Measurements from ENCODE around the gene ADCY3.
"Not testable (repeated sequence)": the region's sequence is repeated elsewhere in the genome, so short reads cannot be mapped to it uniquely, and the experiment has no call there.

The ADCY3 gene

DNA sequence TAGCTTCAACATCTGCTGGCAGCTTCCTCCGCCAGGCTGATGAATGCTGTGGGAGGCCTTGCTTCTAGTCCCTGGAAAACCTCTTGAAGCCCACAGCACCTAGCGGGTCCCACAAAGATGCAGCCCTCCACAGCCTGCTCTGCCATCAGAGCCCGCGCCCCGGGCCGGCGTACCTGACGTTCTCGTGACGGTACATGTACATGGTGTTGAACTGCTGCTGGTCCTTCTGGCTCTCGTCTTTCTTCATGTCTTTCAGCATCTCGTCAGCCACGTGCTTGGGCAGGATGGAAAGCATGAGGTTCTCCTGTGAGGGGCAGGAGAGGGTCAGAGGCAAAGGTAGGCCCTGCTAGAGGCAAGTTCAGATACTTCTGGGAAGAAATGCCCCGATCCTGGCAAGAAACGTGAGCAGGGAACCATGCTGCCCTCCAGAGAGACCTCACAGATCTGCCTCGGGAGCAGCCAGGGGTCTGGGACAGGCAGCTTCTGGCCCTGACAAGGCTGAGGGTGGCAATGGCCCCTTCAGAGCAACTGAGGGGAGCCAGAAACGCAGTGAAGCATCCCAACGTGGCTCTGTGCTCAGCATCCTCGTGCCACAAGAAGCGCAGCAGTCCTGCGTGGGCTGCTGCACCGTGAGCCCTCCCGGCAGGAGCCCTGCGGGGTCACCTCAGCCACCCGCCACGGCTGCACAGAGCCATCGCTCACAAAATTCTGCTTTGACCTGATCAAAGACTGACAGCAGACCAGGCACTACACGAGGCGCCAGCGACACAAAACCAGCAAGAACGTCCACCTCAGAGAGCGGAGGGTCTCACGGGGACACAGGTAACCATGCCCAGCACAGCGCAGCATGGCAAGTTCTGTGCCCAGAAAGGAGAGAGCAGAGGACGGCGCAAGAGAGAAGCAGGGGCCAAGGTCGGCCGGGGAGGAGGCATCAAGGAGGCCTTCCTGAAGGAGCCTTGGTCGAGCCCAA lies 77.7 kb downstream of the ADCY3 start:
- DNase-seq, result no peak

DNA sequence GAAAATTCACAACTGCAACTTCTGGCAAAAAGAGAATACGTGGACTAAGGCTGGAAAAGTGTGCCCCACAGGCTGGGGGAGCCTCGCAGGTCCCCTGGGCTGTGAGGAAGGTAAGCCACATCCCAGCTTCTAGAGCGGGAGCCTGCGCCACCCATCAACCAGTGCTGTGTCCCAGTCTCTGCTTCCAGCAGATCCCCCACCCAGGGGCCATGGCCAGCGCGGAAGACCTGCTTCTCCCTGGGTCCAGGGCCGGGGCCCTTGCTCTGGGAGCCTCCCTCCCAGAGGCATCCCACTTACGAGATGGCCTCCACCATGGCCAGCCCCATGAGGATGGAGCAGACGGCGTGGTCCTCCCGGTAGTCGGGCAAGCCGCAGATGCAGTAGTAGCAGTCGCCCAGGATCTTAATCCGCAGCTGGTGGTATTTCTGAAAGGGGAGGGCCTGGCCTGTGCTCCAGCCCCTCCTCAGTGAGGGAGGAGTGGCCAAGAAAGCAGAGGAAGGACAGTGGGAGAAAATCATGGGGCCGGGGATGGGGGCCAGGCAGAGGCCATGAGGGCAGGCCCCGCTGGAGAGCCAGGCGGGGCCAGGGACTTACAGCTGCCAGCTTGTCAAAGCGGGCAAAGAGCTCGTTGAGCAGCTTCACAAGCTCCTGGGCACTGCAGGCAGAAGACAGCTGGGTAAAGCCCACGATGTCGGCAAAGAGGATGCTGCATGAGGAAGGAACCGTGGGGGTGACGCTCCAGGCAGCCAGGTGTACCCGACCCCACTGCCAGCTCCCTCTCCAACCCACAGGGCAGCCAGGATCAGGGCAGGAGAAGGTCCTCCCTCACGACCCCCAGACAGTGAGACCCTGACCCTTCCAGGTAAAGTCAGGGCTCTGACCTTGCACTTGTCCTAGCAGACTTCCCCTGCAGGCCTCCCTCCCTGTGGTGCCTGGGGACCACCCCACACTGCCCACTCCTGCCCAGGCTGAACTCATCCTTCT lies 78.8 kb downstream of the ADCY3 start:
- no peak for DNase-seq

DNA sequence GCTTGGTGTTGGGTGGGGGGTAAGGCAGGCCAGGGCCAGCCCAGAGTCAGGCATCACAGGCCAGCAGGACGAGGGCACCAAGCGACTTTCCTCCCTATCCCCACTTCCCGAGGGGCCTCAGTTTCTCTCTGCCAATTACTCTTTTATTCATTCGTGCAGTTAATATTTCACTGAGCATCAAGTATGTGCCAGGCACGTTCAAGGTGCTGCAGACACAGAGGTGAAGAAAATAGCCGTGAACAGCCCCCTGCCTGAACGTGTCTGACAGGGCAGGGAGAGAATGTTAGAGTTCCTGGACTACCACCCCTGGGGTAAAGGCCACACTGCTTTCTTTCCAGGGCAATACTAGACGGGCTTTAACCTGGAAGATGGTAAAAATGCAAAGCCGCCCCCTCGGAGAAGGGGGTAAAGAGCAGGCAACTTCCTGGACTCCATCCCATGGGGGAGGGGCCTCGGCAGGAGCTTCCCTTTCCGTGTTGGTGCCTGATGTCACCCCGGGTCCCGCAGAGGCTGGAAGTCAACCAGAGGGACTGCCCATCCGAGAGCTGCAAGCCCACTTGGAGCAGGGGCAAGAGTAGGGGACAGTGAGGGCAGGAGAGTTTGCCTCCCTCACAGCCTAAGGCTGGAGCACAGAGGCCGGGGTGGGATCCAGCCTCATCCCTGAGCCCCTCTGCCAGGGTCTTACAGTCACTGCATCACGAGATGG lies 79.7 kb downstream of the ADCY3 start:
- no peak for DNase-seq

DNA sequence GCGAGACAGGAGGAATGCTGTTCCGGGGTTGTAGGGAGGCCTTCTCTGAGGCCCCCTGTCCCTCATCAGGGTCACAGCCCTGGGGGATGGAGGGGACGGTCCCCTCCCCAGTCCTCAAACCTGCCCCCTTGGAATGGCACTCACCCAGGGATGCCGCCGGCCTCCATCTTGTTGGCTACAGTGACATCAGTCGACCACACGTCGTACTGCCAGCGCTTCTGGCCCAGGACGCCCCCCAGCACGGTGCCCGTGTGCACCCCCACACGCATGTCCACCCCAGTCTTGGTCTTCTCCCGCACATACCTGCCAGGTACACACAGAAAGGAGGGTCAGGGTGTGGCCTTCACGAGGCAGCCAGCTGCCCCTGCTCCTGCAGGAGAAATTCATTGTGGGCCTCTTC lies 80.3 kb downstream of the ADCY3 start:
- no peak for DNase-seq

DNA sequence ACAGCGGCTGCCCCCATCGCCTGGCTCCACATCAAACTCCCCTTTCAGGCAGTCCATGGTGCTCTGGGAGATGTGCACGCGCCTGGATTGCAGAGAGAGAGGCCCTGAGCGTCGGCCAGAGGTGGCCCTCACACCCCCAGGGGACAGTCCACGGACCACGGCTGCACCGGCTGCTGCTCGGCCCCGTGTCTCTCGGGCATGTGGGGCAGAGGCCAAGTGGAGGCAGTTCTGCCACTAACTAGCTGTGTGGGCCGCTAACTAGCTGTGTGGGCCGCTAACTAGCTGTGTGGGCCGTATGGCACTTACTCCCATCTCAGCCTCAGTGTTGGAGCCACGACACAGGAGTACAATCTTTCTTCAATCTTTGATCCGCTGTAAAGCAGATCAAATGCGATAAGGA lies 81.5 kb downstream of the ADCY3 start:
- no peak for DNase-seq

DNA sequence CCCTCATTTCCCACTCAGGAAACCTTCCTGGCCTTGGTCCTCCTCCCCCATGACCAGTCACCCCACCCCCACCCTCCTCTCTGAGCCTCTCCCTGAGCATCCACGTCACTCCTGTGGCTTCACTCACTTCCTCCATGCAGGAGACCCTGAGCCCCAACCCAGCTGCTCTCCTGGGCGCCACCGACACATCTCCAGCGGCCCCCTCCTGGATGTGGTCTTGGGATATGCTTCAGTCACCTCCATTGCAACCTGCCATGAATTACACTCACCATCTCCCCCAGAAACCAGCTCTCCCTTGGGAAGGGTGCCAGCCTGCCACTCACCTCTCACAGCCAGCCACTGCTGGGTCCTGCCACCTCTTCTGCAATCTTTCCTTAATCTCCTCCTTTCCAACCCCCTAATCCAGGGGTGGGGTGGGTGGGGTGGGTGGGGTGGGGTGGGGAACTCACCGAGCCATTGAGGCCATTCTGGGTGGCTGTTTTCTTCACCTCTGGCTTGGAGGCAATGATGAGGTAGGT lies 82.0 kb downstream of the ADCY3 start:
- no peak for DNase-seq

DNA sequence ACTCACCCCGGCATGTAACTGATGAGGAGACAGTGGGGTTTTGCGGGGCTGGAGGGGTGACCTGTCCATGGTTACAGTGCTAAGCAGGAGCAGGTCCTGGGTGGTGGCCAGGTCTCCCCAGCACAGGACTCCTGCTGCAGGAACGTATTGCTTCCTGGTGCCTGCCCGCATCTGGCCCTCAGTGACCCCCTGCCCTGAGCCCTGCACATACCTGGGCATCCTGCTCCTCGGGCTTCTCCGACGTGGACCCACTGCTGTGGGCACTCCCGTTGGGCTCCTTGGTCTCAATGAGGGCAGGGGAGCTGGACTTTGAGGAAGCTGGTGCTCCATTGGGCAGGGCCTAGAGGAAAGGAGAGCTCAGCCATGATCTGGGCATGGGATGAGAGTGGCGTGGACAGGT lies 83.3 kb downstream of the ADCY3 start:
- DNase-seq, result no peak

DNA sequence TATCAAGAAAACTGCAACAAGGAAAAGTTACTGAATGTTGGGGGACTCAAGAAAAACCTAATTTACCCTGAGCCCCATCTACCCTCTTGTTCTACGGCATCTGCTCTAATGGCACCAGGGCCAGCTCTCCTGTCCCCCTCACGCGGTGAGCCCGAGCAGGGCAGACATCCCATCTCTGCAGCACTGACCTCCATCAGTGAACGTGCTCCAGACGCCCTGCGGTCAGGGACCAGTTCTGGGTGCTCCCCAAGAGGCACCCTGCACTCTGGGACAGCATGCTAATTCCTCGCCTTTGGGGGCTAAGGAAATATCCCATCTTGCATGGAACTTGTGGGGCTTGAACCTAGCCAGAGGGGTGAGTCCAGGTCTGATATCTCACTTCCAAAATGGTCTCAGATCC lies 83.8 kb downstream of the ADCY3 start:
- DNase-seq, result no peak

DNA sequence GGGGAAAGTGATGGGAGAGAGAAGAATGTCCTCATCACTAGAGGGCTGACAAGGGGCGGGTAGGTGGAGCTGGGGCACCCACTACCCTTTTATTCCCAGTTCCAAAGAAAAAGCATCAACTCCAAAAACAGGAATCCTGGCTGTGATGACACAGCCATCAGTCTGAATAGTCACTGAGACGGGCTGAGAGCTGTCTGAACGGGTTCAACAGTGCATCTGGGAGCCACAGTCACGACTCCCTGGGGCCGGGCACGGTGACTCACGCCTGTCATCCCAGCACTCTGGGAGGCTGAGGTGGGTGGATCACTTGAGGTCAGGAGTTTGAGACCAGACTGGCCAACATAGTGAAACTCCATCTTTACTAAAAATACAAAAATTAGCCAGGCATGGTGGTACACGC lies 84.6 kb downstream of the ADCY3 start:
- not testable (repeated sequence) for DNase-seq

DNA sequence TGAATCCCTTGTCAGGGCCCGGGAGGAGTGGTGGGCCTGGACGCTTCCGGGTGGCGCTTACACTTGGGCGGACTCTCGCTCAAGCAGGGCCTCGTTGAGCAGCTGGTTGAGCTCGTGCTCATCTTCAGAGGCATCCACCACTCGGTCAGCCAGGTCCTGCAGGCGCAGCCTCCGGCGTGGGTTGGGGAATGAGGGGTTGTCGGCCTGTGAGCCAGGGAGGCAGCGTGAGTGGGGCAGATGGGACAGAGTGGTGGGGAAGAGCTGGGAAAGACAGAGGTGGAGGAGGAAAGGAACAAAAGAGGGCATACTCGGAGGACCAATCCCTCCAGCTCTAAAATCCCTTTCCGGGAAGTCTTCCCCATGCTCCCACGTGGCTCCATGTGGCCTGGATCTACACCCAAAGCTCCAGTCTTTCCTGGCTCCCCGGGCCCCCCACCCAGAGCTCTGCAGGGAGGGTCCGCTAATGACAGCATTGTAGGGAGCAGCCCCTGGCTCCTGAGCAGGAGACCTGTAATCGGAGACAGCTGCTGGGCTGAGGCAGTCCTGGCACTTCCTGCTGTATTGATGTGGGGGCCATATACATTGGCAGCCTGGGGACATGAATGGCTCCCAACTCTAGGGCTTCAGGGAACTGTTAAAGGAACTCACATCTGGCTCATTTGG lies 85.2 kb downstream of the ADCY3 start:
- no peak for DNase-seq

DNA sequence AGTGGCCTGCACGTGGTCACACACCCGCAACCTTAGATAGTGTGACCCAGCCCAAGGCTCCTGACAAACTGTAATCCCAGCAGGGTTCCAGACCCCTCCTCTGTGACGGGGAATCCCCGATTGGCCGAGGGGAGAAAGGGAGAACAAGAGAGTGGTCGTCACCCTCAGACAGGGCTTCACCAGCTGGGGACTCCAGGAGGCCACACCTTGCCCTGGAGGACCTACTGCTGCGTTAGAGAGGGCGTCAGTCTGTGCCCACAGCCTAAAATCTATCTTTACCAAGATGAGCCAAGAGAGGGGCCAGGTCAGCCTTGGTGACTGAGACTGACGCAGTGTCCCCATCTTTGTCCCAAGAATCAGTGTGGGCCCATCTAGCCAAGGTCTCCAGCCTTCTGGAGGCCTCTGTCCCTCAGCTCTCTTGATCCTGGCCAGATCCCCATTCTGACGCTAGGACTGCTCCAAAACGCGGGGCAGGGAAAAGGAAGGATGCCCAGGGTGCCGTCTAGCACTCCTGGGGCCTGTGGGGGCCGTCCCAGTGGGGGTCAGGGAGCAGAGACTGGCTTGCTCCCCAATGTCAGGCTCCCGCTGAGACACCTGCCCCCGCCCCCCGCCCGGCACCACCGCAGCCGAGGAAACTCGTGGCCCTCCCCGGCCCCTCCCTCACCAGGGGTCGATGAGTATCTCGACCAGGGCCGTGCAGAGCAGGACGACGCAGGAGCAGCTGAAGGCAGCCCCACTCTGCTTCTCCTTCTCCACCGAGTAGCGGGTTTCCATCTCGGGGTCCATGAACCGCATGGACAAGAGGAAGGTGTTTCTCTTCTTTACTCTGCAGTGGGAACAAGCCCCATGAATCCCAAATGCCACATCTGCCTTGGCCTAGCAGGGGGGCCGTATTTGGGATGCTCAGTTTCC lies 86.0 kb downstream of the ADCY3 start:
- no peak for DNase-seq

DNA sequence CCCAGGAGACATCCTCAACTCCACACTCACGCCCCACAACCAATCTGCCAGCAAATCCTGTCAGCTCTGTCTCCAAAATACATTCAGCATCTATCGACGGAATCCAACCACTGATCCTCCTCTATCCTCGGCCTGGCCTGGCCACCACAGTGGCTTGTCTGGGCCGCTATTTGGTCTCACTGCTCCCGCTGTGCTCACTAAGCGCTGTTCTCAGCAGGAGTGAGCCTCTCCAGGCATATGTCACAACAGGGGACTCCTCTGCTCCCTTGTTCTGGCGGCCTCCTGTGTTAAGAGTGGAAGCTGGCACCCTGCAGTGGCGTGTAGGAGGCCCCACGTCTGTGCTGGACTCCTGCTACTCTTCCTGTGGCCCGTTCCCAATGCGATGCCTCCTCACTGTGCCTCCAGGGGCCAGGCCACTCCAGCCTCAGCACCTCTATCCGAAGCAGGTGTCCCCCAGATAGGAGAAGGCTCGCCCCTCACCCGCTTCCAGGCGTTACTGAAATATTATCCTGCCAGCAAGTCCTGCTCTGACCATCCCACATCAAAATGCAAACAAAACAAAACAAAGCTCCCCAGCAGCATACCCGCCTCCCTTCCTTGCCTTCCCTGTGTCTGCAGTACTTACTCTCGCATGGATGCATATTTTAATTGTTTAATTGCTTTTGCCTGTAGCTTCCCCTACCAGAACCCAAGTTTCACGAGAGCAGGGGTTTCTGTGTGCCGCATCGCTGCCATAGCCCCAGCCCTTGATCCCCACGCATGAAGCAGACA lies 86.9 kb downstream of the ADCY3 start:
- no peak for DNase-seq

DNA sequence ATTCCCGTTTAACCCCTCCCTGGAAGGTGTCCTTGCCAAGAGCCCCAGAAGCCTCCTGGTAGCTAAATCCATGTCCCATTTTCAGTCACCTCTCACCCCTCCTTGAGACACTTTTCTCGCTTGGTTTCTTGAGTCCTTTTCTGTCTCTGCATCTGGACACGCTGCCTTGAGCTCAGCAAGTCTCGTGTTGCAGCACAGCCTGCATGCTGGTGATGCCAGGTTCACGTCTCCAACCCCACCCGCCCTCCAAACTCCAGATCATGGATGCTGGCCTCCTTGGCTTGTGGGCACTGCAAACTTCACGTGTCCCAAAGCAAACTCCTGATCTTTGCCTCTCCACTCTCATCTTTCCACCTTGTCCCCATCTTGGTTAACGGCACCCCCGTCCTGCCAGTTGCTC lies 87.5 kb downstream of the ADCY3 start:
- DNase-seq, result no peak

DNA sequence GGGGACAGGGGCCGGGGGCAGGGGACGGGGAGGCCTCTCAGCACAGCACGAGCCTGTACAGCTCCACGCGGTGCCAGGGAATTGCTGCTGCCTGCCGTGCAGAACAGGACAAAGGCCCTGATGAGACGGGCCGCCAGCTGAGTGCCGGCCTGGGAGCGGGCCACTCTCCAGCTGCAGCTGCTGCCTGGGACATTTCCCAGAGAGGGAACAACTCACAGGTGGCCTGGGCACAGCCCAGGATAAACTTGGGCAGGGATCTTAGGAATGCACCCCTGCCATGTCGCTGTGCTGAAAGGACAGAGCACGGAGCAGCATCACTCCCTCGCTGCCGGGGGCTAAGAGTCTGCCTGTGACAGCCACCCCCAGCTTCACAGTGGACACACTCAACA lies 88.0 kb downstream of the ADCY3 start:
- no peak for DNase-seq

DNA sequence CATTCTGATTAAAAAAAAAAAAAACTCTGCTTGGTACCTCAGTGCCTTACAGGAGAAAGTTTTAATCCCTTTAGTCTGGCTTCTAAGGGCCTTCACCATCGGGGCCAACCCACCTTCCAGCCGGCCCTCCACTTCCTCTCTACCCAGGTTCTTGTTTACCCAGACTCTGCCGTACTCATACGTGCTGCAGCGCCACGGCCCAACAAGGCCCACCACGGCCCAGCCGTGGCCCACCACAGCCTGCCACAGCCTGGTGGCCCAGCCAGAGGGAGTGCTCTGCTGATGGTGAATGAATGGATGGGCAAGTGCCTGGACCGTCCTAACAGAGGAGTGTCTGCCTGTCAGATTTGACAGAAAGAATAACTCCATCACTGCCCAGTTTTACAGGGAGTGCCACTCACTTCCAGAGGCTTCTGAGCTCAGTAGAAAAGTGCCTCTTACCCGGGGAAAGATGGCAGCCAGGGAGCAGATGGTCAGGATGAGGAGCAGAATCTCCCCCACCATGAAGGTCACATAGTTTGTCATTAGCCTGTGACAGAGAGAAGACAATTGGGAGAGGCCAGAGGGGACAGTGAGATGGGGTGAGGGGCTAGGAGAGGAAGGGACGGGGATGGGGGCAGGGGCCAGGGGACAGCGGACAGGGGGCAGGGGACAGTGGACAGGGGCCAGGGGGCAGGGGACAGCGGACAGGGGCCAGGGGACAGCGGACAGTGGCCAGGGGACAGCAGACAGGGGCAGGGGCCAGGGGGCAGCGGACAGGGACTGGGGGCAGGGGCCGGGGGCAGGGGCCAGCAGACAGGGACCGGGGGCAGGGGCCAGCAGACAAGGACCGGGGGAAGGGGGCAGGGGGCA lies 88.6 kb downstream of the ADCY3 start:
- DNase-seq, result no peak

DNA sequence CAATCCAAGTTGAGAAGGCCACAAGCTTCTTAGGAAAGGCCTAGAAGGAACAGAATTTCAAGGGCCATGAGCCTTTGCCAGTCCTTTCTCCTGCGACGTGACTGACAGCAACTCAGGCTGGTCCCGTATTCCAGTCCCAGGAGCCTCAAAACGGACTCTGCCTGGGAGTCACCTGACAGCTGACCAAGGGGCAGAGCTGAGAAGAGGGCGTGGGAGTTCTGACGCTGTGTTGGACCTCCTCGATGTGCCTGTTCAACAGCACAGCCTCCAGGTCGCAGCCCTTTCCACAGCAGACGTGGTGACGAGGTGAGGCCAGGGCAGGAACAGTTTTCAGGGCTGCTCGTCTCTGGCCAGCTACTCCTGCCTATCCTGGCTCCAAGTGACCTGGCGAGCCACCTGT lies 89.3 kb downstream of the ADCY3 start:
- no peak for DNase-seq

DNA sequence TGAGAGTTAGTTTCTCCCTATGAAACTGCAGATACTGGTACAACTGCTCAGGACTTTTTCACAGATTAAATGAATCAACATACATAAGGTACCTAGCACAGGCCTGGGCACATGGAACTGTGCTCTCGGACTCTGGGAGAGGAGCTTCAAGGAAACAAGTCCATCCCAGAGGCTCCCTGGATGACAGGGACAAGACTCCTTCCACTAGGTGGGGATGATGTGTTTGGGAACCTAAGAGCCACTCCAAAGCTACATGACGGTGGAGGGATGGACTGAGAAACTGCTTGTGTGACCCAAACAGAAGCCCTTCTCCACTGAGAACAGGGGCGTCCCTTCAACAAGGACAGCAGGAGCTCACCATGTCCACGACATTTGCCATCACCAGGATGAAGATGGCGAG lies 89.7 kb downstream of the ADCY3 start:
- DNase-seq, result no peak

DNA sequence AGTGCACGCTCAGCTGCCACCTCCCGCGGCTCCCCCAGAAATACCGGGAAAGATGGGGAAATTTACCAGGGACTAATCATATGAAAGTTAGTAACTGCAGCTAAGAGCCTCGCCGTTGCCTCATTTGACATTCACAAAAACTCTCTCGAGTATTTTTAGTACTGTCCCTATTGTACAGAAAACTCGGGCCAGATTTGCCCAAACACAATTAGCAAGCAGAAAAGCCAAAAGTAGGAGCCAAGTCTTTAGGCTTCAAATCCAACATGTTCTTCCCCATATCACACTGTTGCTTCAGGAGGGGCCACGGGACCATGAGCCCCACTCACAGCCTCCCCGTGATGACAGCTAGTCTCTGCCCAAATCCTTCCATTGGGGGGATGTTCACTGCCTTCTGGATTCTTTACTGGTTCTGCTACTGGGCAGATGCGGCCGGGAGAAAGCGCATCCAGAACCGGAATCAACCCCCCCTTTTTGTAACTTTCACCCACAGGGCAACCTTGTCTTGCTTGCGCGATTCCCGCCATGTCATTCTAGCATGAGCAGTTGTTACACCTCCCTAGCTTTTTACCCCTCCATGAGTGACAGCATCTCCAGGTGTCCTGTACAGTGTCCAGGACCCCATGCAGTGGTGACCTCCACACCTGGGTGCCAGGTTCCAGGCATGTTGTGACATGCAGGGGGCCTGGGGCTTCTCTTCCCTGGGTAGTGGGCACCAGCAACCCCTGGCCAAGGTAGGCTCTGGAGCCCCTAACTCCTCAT lies 91.6 kb downstream of the ADCY3 start:
- no peak for DNase-seq
